GM23338 (cell line): Measurements from ENCODE around the gene CRHR1. TPM values are rescaled to one million over a fixed set of nuclear protein-coding genes. Genes with fewer than 3 reads are reported as not detected.

Experiments
- ATAC-seq: fragments of 200-7000 bp; cut with Tn5 transposase; 3 replicates; pipeline ENCODE4 v1.9.1; 2020
- DNase-seq: peaks from one replicate; pipeline ENCODE4 v3.0.0-alpha.2; 2015; ENCODE audit warnings: low spot score
- H2AFZ ChIP-seq: fragments of 200-600 bp; sonication (generic); 2 replicates; pipeline ENCODE4 v1.8.0; 2016; ENCODE audit warnings: antibody characterized with exemption, mild to moderate bottlenecking, moderate library complexity
- H3F3A ChIP-seq: fragments of 200-600 bp; sonication (generic); replicated peaks from 2 replicates; pipeline ENCODE4 v1.8.0; 2017; ENCODE audit warnings: antibody characterized with exemption, mixed run types, low read depth
- H3K27ac ChIP-seq: fragments of 200-600 bp; sonication (generic); 2 replicates; pipeline ENCODE4 v1.6.1; 2016; ENCODE audit warnings: low read depth
- H3K27me3 ChIP-seq: fragments of 200-600 bp; sonication (generic); 2 replicates; pipeline ENCODE4 v1.8.0; 2016; ENCODE audit warnings: mild to moderate bottlenecking, mixed run types, moderate library complexity; ENCODE audit not compliant: insufficient read depth
- H3K36me3 ChIP-seq: fragments of 200-600 bp; sonication (generic); 2 replicates; pipeline ENCODE4 v1.8.0; 2016; ENCODE audit warnings: mild to moderate bottlenecking; ENCODE audit not compliant: insufficient read depth
- H3K4me1 ChIP-seq: fragments of 200-600 bp; sonication (generic); 2 replicates; pipeline ENCODE4 v1.8.0; 2016; ENCODE audit warnings: mild to moderate bottlenecking, moderate library complexity; ENCODE audit not compliant: insufficient read depth
- H3K4me2 ChIP-seq: fragments of 200-600 bp; sonication (generic); 2 replicates; pipeline ENCODE4 v1.7.1; 2017; ENCODE audit warnings: mixed run types
- H3K4me3 ChIP-seq: fragments of 200-600 bp; sonication (generic); 2 replicates; pipeline ENCODE4 v1.6.1; 2016; ENCODE audit warnings: mixed run types
- H3K79me2 ChIP-seq: fragments of 200-600 bp; sonication (generic); replicated peaks from 2 replicates; pipeline ENCODE4 v1.8.0; 2017; ENCODE audit warnings: mild to moderate bottlenecking; ENCODE audit not compliant: insufficient read depth
- H3K9me2 ChIP-seq: fragments of 200-600 bp; sonication (generic); 2 replicates; pipeline ENCODE4 v1.8.0; 2017; ENCODE audit not compliant: insufficient read depth
- H4K20me1 ChIP-seq: fragments of 200-600 bp; sonication (generic); replicated peaks from 2 replicates; pipeline ENCODE4 v1.8.0; 2017; ENCODE audit warnings: mild to moderate bottlenecking; ENCODE audit not compliant: insufficient read depth
- H3K27ac Mint-ChIP-seq: 2 replicates; pipeline ENCODE4 v1.8.0; 2020; ENCODE audit warnings: inconsistent platforms, mild to moderate bottlenecking, moderate library complexity, mixed read lengths
- H3K27me3 Mint-ChIP-seq: 3 replicates; pipeline ENCODE4 v1.8.0; 2022; ENCODE audit warnings: low read depth, mild to moderate bottlenecking, moderate library complexity, mixed read lengths, inconsistent platforms; ENCODE audit not compliant: insufficient read depth, poor library complexity
- H3K36me3 Mint-ChIP-seq: 3 replicates; pipeline ENCODE4 v1.8.0; 2021; ENCODE audit warnings: low read depth, mild to moderate bottlenecking, inconsistent platforms, moderate library complexity, mixed read lengths
- H3K4me1 Mint-ChIP-seq: 3 replicates; pipeline ENCODE4 v1.8.0; 2020; ENCODE audit warnings: mild to moderate bottlenecking, inconsistent platforms, mixed read lengths
- H3K4me3 Mint-ChIP-seq: 3 replicates; pipeline ENCODE4 v1.8.0; 2021; ENCODE audit warnings: moderate library complexity, mild to moderate bottlenecking, inconsistent platforms, mixed read lengths
- H3K9me3 Mint-ChIP-seq: 3 replicates; pipeline ENCODE4 v1.8.0; 2020; ENCODE audit warnings: moderate library complexity, mild to moderate bottlenecking, inconsistent platforms, mixed read lengths
- CREB1 ChIP-seq: fragments of 250-450 bp; sonication (Bioruptor Pico); IDR thresholded peaks from 2 replicates; pipeline ENCODE4 v1.5.0; 2020; ENCODE audit warnings: low read depth, mild to moderate bottlenecking, moderate library complexity
- ETS1 ChIP-seq: IDR thresholded peaks from 2 replicates; pipeline ENCODE4 v1.6.1; 2016; ENCODE audit warnings: antibody characterized with exemption
- EZH2 ChIP-seq: fragments of 200-600 bp; sonication (generic); IDR thresholded peaks from one replicate; pipeline ENCODE4 v1.8.0; 2017; ENCODE audit warnings: antibody characterized with exemption, mild to moderate bottlenecking, low read depth; ENCODE audit not compliant: unreplicated experiment
- EZH2phosphoT487 ChIP-seq: fragments of 200-600 bp; sonication (generic); IDR thresholded peaks from one replicate; pipeline ENCODE4 v1.8.1; 2018; ENCODE audit warnings: antibody characterized with exemption; ENCODE audit not compliant: unreplicated experiment
- NANOG ChIP-seq: IDR thresholded peaks from 2 replicates; pipeline ENCODE4 v1.6.1; 2016; ENCODE audit warnings: antibody characterized with exemption, borderline replicate concordance
- POLR2AphosphoS5 ChIP-seq: IDR thresholded peaks from 2 replicates; pipeline ENCODE4 v1.6.1; 2016; ENCODE audit warnings: antibody characterized with exemption, low read depth
- REST ChIP-seq: IDR thresholded peaks from one replicate; pipeline ENCODE4 v1.6.1; 2018; ENCODE audit warnings: antibody characterized with exemption; ENCODE audit not compliant: unreplicated experiment
- ZNF331 ChIP-seq: fragments of 250-450 bp; sonication (Bioruptor Pico); IDR thresholded peaks from 2 replicates; pipeline ENCODE4 v1.5.0; 2020; ENCODE audit warnings: low read depth, mild to moderate bottlenecking, moderate library complexity
- polyA plus RNA-seq: library from polyadenylated mRNA; unstranded; fragments of >200 nt; fragmentation: Nextera tagmentation; extraction: Ambion mirVana; gene quantifications from 2 replicates; pipeline ENCODE4 v1.2.1, GENCODE V29; 2016
- total RNA-seq: library from RNA; depleted of rRNA; stranded (reverse); fragments of >200 nt; shearing (Covaris generic); gene quantifications from 2 replicates; pipeline ENCODE4 v1.2.3, GENCODE V29; 2014
- TF ChIP-seq, protein P1 (sequence below): fragments of 250-450 bp; sonication (Bioruptor Pico); IDR thresholded peaks from 2 replicates; pipeline ENCODE4 v1.5.0; 2020; ENCODE audit warnings: mild to moderate bottlenecking, moderate library complexity

The CRHR1 gene
- total and polyA plus RNA-seq, 2 experiments from 2014 or later: 0.19 to 0.76 TPM

DNA sequence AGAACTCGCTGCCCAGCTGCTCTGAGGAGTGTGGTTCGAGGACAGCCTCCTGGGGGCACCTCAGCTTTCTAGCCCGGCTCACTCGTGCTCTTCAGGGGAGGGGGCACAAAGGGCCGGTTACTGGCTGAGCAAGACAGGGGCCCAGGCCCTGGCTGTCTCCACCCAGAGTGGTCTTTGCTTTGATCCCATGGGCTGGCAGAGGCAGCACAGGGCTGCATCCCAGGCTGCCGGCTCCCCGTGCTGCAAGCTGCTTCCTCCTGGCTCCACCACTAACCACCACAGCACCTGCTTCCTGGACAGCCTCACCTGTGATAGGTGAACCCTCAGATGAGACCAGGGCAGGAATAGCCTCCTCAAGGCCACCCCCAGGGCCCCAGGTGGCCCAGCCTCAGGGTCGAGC lies 67.3 kb downstream of the CRHR1 start:
- Histone ChIP-seq H3K4me3 (no peak overlapping the region), H3F3A (no peaks in the 10 kb centered on the region), H3K27ac (no peak overlapping the region), H3K27me3 (no peaks in the 10 kb centered on the region), H3K36me3 (no peaks in the 10 kb centered on the region), H2AFZ (no peak overlapping the region), H4K20me1 (no peaks in the 10 kb centered on the region), H3K9me2 (no peaks in the 10 kb centered on the region), H3K79me2 (no peaks in the 10 kb centered on the region), H3K4me2 (no peak overlapping the region), H3K4me1 (no peaks in the 10 kb centered on the region)
- no peak overlapping the region for H3K4me3 Mint-ChIP-seq
- ATAC-seq (no peak), DNase-seq (no peak)
- no peaks in the 10 kb centered on the region for H3K36me3 Mint-ChIP-seq
- H3K27me3 Mint-ChIP-seq: peaks cover 17% of the 10 kb centered on the region
- no peak overlapping the region for H3K27ac Mint-ChIP-seq
- H3K4me1 Mint-ChIP-seq: no peaks in the 10 kb centered on the region
- H3K9me3 Mint-ChIP-seq: 0 out of 3 replicates have a peak, but pooled peaks cover 5% of the 10 kb centered on the region
- no peak for TF ChIP-seq ETS1
- no peak for TF ChIP-seq REST
- no peak for TF ChIP-seq EZH2
- TF ChIP-seq POLR2AphosphoS5: no peak
- no peak for TF ChIP-seq ZNF331 (CRISPR knock-in tag)
- TF ChIP-seq, protein P1, sequence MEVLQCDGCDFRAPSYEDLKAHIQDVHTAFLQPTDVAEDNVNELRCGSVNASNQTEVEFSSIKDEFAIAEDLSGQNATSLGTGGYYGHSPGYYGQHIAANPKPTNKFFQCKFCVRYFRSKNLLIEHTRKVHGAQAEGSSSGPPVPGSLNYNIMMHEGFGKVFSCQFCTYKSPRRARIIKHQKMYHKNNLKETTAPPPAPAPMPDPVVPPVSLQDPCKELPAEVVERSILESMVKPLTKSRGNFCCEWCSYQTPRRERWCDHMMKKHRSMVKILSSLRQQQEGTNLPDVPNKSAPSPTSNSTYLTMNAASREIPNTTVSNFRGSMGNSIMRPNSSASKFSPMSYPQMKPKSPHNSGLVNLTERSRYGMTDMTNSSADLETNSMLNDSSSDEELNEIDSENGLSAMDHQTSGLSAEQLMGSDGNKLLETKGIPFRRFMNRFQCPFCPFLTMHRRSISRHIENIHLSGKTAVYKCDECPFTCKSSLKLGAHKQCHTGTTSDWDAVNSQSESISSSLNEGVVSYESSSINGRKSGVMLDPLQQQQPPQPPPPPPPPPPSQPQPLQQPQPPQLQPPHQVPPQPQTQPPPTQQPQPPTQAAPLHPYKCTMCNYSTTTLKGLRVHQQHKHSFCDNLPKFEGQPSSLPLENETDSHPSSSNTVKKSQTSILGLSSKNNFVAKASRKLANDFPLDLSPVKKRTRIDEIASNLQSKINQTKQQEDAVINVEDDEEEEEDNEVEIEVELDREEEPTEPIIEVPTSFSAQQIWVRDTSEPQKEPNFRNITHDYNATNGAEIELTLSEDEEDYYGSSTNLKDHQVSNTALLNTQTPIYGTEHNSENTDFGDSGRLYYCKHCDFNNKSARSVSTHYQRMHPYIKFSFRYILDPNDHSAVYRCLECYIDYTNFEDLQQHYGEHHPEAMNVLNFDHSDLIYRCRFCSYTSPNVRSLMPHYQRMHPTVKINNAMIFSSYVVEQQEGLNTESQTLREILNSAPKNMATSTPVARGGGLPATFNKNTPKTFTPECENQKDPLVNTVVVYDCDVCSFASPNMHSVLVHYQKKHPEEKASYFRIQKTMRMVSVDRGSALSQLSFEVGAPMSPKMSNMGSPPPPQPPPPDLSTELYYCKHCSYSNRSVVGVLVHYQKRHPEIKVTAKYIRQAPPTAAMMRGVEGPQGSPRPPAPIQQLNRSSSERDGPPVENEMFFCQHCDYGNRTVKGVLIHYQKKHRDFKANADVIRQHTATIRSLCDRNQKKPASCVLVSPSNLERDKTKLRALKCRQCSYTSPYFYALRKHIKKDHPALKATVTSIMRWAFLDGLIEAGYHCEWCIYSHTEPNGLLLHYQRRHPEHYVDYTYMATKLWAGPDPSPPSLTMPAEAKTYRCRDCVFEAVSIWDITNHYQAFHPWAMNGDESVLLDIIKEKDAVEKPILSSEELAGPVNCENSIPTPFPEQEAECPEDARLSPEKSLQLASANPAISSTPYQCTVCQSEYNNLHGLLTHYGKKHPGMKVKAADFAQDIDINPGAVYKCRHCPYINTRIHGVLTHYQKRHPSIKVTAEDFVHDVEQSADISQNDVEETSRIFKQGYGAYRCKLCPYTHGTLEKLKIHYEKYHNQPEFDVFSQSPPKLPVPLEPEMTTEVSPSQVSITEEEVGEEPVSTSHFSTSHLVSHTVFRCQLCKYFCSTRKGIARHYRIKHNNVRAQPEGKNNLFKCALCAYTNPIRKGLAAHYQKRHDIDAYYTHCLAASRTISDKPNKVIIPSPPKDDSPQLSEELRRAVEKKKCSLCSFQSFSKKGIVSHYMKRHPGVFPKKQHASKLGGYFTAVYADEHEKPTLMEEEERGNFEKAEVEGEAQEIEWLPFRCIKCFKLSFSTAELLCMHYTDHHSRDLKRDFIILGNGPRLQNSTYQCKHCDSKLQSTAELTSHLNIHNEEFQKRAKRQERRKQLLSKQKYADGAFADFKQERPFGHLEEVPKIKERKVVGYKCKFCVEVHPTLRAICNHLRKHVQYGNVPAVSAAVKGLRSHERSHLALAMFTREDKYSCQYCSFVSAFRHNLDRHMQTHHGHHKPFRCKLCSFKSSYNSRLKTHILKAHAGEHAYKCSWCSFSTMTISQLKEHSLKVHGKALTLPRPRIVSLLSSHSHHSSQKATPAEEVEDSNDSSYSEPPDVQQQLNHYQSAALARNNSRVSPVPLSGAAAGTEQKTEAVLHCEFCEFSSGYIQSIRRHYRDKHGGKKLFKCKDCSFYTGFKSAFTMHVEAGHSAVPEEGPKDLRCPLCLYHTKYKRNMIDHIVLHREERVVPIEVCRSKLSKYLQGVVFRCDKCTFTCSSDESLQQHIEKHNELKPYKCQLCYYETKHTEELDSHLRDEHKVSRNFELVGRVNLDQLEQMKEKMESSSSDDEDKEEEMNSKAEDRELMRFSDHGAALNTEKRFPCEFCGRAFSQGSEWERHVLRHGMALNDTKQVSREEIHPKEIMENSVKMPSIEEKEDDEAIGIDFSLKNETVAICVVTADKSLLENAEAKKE: no peak
- no peak for TF ChIP-seq CREB1
- no peak for TF ChIP-seq EZH2phosphoT487
- no peak for TF ChIP-seq NANOG
